NCI-H2196 treated with DMSO at 0.1 percent for 48 hours (cell line): Measurements from ENCODE around the gene GMCL2.
"Not testable (repeated sequence)": the region's sequence is repeated elsewhere in the genome, so short reads cannot be mapped to it uniquely, and the experiment has no call there.

Experiments
- DNase-seq: peaks from one replicate; lab custom pipeline; 2025; ENCODE audit not compliant: unreplicated experiment; lab: John Stamatoyannopoulos, UW

Gene GMCL2

GRCh38 chr5:178206166-178207101 lies 19.3 kb upstream of the GMCL2 start:
- no peak for DNase-seq

- DNase-seq: no peak
Measured at GRCh38 chr5:178205749-178206047, 18.5 kb upstream of the GMCL2 start.

- DNase-seq: peak; percentile 27
Measured at GRCh38 chr5:178204935-178205748, 18.0 kb upstream of the GMCL2 start.

- DNase-seq: peak; percentile 71
Measured at GRCh38 chr5:178204182-178204934, 17.2 kb upstream of the GMCL2 start, which contains the start of gene HNRNPAB. Gene HNRNPAB (plus strand): TSS chr5:178204533. CDS start chr5:178204838, 305 bp downstream.

GRCh38 chr5:178203670-178204181 lies 16.6 kb upstream of the GMCL2 start:
- DNase-seq: no peak

- DNase-seq: no peak
Measured at GRCh38 chr5:178202541-178202940, 15.4 kb upstream of the GMCL2 start.

GRCh38 chr5:178201927-178202235 lies 14.7 kb upstream of the GMCL2 start:
- no peak for DNase-seq

- no peak for DNase-seq
Measured at GRCh38 chr5:178201221-178201926, 14.2 kb upstream of the GMCL2 start.

GRCh38 chr5:178199581-178200434 lies 12.6 kb upstream of the GMCL2 start:
- no peak for DNase-seq

GRCh38 chr5:178198706-178199105 lies 11.5 kb upstream of the GMCL2 start:
- no peak for DNase-seq

- not testable (repeated sequence) for DNase-seq
Measured at GRCh38 chr5:178198151-178198550, 11.0 kb upstream of the GMCL2 start.

GRCh38 chr5:178196986-178197385 lies 9.8 kb upstream of the GMCL2 start:
- DNase-seq: no peak

GRCh38 chr5:178196281-178196812 lies 9.2 kb upstream of the GMCL2 start:
- no peak for DNase-seq

GRCh38 chr5:178194026-178194425 lies 6.9 kb upstream of the GMCL2 start:
- DNase-seq: no peak

- no peak for DNase-seq
Measured at GRCh38 chr5:178193251-178193809, 6.2 kb upstream of the GMCL2 start.

- no peak for DNase-seq
Measured at GRCh38 chr5:178192787-178193186, 5.6 kb upstream of the GMCL2 start.

GRCh38 chr5:178192244-178192643 lies 5.1 kb upstream of the GMCL2 start:
- peak; percentile 19 for DNase-seq

- DNase-seq: no peak
Measured at GRCh38 chr5:178191661-178192060, 4.5 kb upstream of the GMCL2 start.

- DNase-seq: no peak
Measured at GRCh38 chr5:178189433-178189832, 2.3 kb upstream of the GMCL2 start.
